Naive B cell (primary cell): Measurements from ENCODE around the gene RASL11A. TPM values are rescaled to one million over a fixed set of nuclear protein-coding genes. Genes with fewer than 3 reads are reported as not detected.
"Not testable (repeated sequence)": the region's sequence is repeated elsewhere in the genome, so short reads cannot be mapped to it uniquely, and the experiment has no call there.

Source experiments
- ATAC-seq, 2 donors: fragments of 150-1000 bp; cut with Tn5 transposase; 2 replicates each; pipeline ENCODE4 v1.10.0; 2021; ENCODE audit warnings: low read depth in 2 of 2, mild to moderate bottlenecking in 2 of 2, moderate library complexity in 2 of 2
- DNase-seq: peaks from one replicate; pipeline ENCODE4 v3.0.0; 2022
- H3K27ac Mint-ChIP-seq, 6 donors: one replicate each; pipeline ENCODE4 v1.8.0; 2020 to 2022; ENCODE audit warnings: mild to moderate bottlenecking in 6 of 6, mixed read lengths in 6 of 6, moderate library complexity in 5 of 6, inconsistent platforms in 2 of 6
- H3K27me3 Mint-ChIP-seq, 3 donors: one replicate each; pipeline ENCODE4 v1.8.0; 2021 to 2022; ENCODE audit warnings: mixed read lengths in 3 of 3, mild to moderate bottlenecking in 1 of 3
- H3K36me3 Mint-ChIP-seq, 2 donors: one replicate each; pipeline ENCODE4 v1.8.0; 2020 to 2022; ENCODE audit warnings: mixed read lengths in 2 of 2, inconsistent platforms in 1 of 2, mild to moderate bottlenecking in 1 of 2
- H3K4me1 Mint-ChIP-seq, 3 donors: one replicate each; pipeline ENCODE4 v1.8.0; 2020 to 2022; ENCODE audit warnings: mixed read lengths in 3 of 3, inconsistent platforms in 1 of 3, mild to moderate bottlenecking in 1 of 3, moderate library complexity in 1 of 3
- H3K4me3 Mint-ChIP-seq, 8 donors: one replicate each; pipeline ENCODE4 v1.8.0; 2020 to 2022; ENCODE audit warnings: mild to moderate bottlenecking in 8 of 8, mixed read lengths in 8 of 8, moderate library complexity in 8 of 8, inconsistent platforms in 2 of 8
- H3K9me3 Mint-ChIP-seq, 7 donors: one replicate each; pipeline ENCODE4 v1.8.0; 2020 to 2022; ENCODE audit warnings: mixed read lengths in 7 of 7, mild to moderate bottlenecking in 5 of 7, inconsistent platforms in 2 of 7, moderate library complexity in 1 of 7
- polyA plus RNA-seq, 6 donors: library from polyadenylated mRNA; unstranded; fragments of 300-500 nt; fragmentation: Illumina TruSeq; gene quantifications; one replicate each; pipeline ENCODE4 v1.2.3, GENCODE V29; 2021; ENCODE audit warnings: low read depth in 6 of 6

The RASL11A gene
- polyA plus RNA-seq, 6 donors from 2014 or later, result 1.2 to 15.9 (median 9.5) TPM; not detected in 1

GRCh38 chr13:27309967-27310598 lies 39.5 kb downstream of the RASL11A start:
- peaks cover 6 to 9% (median 7%) of the 10 kb centered on the region in 3 donors for H3K27me3 Mint-ChIP-seq
- no peaks in the 10 kb centered on the region for H3K9me3 Mint-ChIP-seq
- peaks cover 12 to 19% (median 14%) of the 10 kb centered on the region in 3 donors for H3K4me1 Mint-ChIP-seq
- no peaks in the 10 kb centered on the region for H3K36me3 Mint-ChIP-seq
- ATAC-seq (no peak), DNase-seq (no peak)
- no peak overlapping the region for H3K4me3 Mint-ChIP-seq
- peak overlapping the region in 1 of 6 donors; percentile 30 for H3K27ac Mint-ChIP-seq

GRCh38 chr13:27310946-27311345 lies 40.3 kb downstream of the RASL11A start:
- H3K27ac Mint-ChIP-seq, result peak overlapping the region in 2 of 6 donors; percentile 27 to 66
- peaks cover 6 to 9% (median 9%) of the 10 kb centered on the region in 3 donors for H3K27me3 Mint-ChIP-seq
- H3K36me3 Mint-ChIP-seq, result no peaks in the 10 kb centered on the region
- H3K9me3 Mint-ChIP-seq, result no peaks in the 10 kb centered on the region
- H3K4me3 Mint-ChIP-seq, result no peak overlapping the region
- H3K4me1 Mint-ChIP-seq, result peaks cover 9 to 17% (median 11%) of the 10 kb centered on the region in 3 donors
- no peak for DNase-seq
- no peak for ATAC-seq

GRCh38 chr13:27311518-27312210 lies 41.0 kb downstream of the RASL11A start:
- peaks cover 2 to 10% (median 4%) of the 10 kb centered on the region in 3 donors for H3K4me1 Mint-ChIP-seq
- no peak for ATAC-seq
- H3K9me3 Mint-ChIP-seq, result no peaks in the 10 kb centered on the region
- H3K36me3 Mint-ChIP-seq, result peaks cover 0 to 3% of the 10 kb centered on the region in 2 donors
- H3K4me3 Mint-ChIP-seq, result no peak overlapping the region
- DNase-seq, result no peak
- H3K27ac Mint-ChIP-seq, result no peak overlapping the region
- H3K27me3 Mint-ChIP-seq, result peaks cover 13 to 16% (median 14%) of the 10 kb centered on the region in 3 donors

- no peak overlapping the region for H3K4me3 Mint-ChIP-seq
- no peak for ATAC-seq
- no peak for DNase-seq
- no peaks in the 10 kb centered on the region for H3K9me3 Mint-ChIP-seq
- H3K27ac Mint-ChIP-seq, result no peak overlapping the region
- peaks cover 0 to 6% of the 10 kb centered on the region in 2 donors for H3K36me3 Mint-ChIP-seq
- peaks cover 18 to 31% (median 24%) of the 10 kb centered on the region in 3 donors for H3K27me3 Mint-ChIP-seq
- H3K4me1 Mint-ChIP-seq, result no peaks in the 10 kb centered on the region
These were observed 43.1 kb downstream of the RASL11A start for GRCh38 chr13:27313770-27314169.

GRCh38 chr13:27319404-27319803 lies 48.8 kb downstream of the RASL11A start:
- no peak overlapping the region for H3K4me3 Mint-ChIP-seq
- peaks cover 0 to 7% (median 0%) of the 10 kb centered on the region in 7 donors for H3K9me3 Mint-ChIP-seq
- no peaks in the 10 kb centered on the region for H3K4me1 Mint-ChIP-seq
- DNase-seq (no peak), ATAC-seq (no peak)
- H3K27me3 Mint-ChIP-seq, result peaks cover 37 to 47% (median 43%) of the 10 kb centered on the region in 3 donors
- H3K27ac Mint-ChIP-seq, result no peak overlapping the region
- H3K36me3 Mint-ChIP-seq, result peaks cover 0 to 17% of the 10 kb centered on the region in 2 donors

- Mint-ChIP-seq H3K9me3 (peaks cover 0 to 7% (median 0%) of the 10 kb centered on the region in 7 donors), H3K4me3 (no peak overlapping the region), H3K36me3 (peaks cover 0 to 13% of the 10 kb centered on the region in 2 donors), H3K27ac (no peak overlapping the region), H3K27me3 (peaks cover 29 to 37% (median 37%) of the 10 kb centered on the region in 3 donors), H3K4me1 (no peaks in the 10 kb centered on the region)
- DNase-seq (no peak), ATAC-seq (no peak)
These were observed 51.1 kb downstream of the RASL11A start for GRCh38 chr13:27321468-27322431.

GRCh38 chr13:27322443-27322842 lies 51.8 kb downstream of the RASL11A start:
- H3K9me3 Mint-ChIP-seq, H3K4me1 Mint-ChIP-seq, H3K27ac Mint-ChIP-seq, ATAC-seq, DNase-seq, H3K4me3 Mint-ChIP-seq: not testable (repeated sequence)
- Mint-ChIP-seq H3K27me3 (peaks cover 27 to 36% (median 32%) of the 10 kb centered on the region in 3 donors), H3K36me3 (peaks cover 0 to 11% of the 10 kb centered on the region in 2 donors)

Other genes starting within 250 kb of the RASL11A start
- 10 to 100 TPM; 49.1 to 91.6 (median 58.2) TPM for gene USP12, start 99.0 kb upstream of the RASL11A start, polyA plus RNA-seq
- gene RPL21, start 19.3 kb upstream of the RASL11A start, polyA plus RNA-seq, result 1,000 to 10,000 TPM; 5,049 to 7,554 (median 6,763) TPM
- 100 to 1,000 TPM; 373 to 631 (median 487) TPM for gene GTF3A, start 153.8 kb downstream of the RASL11A start, polyA plus RNA-seq
- 100 to 1,000 TPM in 2 of 6 donors, 10 to 100 TPM in 4; 77.3 to 116 (median 89.0) TPM for gene MTIF3, start 179.7 kb downstream of the RASL11A start, polyA plus RNA-seq